Measurements from ENCODE around the gene PPARG. TPM values are rescaled to one million over a fixed set of nuclear protein-coding genes. Genes with fewer than 3 reads are reported as not detected.

Gene PPARG
- total RNA-seq, 2 donors from 2014 or later: 7.0 to 12.9 TPM

DNA sequence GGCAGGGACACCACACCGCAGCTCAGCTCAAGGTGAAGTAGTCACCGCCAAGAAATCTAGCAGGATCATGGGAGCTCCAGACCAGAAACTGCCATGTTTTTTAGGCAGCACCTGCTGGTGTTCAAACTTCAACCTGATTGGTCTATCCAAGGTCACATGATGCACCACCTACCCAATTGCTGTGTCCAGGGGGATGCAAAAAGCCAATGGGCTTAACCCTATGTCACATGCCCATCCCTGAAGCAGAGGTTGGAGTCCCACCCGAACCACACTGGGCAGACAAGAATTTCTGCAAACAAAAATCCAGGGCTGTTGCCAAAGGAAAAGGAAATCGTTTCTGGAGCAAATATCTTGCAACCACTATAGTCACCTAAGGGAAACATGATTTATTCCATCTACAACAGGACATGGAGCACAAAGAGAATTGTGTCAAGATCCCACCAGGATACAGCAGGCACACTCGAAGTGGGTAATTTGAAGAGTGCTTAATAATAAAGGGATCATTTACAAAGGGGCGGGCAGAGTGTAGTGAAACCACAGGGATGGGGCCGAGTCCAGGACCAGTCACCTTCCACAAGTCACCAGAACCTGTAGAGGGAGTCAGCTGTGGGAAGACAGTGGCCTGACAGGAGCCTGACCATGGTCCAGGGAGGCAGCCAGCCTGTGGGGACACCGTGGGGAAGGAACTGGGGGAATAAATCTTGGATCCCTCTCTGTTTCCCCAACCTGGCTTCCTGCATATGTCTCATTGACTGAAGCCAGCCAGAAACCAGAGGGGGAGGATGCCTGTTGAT lies 161.2 kb downstream of the PPARG start:
- H3K9me3 ChIP-seq: no peaks in the 10 kb centered on the region
- 51% methylated on average over 8 of the region's 8 CpGs for whole genome bisulfite sequencing
- no peak overlapping the region for H3K4me3 ChIP-seq
- intact Hi-C loops (cut with DNase I): no loop called here
- H3K27me3 ChIP-seq (replicated peaks; ENCODE audit: insufficient read depth): no peaks in the 10 kb centered on the region
- no peaks in the 10 kb centered on the region for H3K4me1 ChIP-seq (replicated peaks)
- no peaks in the 10 kb centered on the region for H3K36me3 ChIP-seq
- TF ChIP-seq POLR2AphosphoS5 (IDR thresholded peaks at IDR 0.05): no peak
- TF ChIP-seq CTCF (IDR thresholded peaks at IDR 0.05): no peak
- no peak for TF ChIP-seq POLR2A (IDR thresholded peaks at IDR 0.05)
- H3K27ac ChIP-seq: no peak overlapping the region
- no peak for DNase-seq (ENCODE audit: low spot score)

DNA sequence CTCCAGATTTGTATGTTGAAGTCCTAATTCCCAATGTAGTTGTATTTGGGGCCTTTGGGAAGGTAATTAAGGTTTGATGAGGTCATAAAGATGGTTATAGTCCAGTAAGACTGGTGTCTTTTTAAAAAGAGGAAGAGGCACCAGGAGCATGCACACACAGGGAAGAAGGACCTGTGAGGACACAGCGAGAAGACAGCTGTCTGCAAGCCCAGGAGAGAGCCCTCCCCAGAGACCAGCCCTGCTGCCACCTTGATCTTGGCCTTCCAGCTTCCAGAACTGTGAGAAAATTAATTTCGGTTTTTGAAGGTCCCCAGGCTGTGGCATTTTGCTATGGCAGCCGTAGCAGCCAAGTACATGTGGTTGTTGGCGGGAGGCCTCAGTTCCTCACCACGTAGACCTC lies 162.6 kb downstream of the PPARG start:
- WGBS: 96% methylated on average over 5 of the region's 5 CpGs
- no peak for TF ChIP-seq CTCF (IDR thresholded peaks at IDR 0.05)
- TF ChIP-seq POLR2AphosphoS5 (IDR thresholded peaks at IDR 0.05): no peak
- TF ChIP-seq POLR2A (IDR thresholded peaks at IDR 0.05): no peak
- H3K4me1 ChIP-seq (replicated peaks): no peaks in the 10 kb centered on the region
- no peaks in the 10 kb centered on the region for H3K27me3 ChIP-seq (replicated peaks; ENCODE audit: insufficient read depth)
- no peak overlapping the region for H3K4me3 ChIP-seq
- intact Hi-C loops (cut with DNase I): no loop called here
- H3K27ac ChIP-seq: no peak overlapping the region
- no peak for DNase-seq (ENCODE audit: low spot score)
- H3K36me3 ChIP-seq: no peaks in the 10 kb centered on the region
- H3K9me3 ChIP-seq: no peaks in the 10 kb centered on the region

DNA sequence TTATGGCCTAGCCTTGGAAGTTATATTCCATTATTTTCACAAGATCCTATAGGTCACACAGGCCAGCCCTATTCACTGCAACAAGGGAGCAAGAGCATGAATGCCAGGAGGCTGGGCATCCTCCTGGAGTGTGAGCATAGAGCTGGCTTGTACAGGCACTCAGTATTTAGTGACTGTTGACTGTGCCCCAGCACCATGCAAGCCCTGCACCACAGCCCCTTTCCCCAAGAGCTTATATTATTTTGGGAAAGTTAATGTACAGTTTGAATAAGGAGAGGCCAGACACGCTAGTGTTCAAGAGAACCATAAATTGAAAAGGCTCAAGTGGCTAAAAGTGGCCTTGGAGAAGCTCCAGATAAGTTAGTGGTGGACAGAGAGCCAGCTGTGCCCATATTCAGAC lies 163.1 kb downstream of the PPARG start:
- DNase-seq (ENCODE audit: low spot score): no peak
- Histone ChIP-seq H3K36me3 (no peaks in the 10 kb centered on the region), H3K27ac (no peak overlapping the region), H3K4me3 (no peak overlapping the region), H3K4me1 (replicated peaks) (no peaks in the 10 kb centered on the region), H3K27me3 (replicated peaks; ENCODE audit: insufficient read depth) (no peaks in the 10 kb centered on the region), H3K9me3 (no peaks in the 10 kb centered on the region)
- intact Hi-C loops (cut with DNase I): no loop called here
- 100% methylated on average over 1 of the region's 1 CpG for WGBS
- no peak for TF ChIP-seq POLR2AphosphoS5 (IDR thresholded peaks at IDR 0.05)
- no peak for TF ChIP-seq POLR2A (IDR thresholded peaks at IDR 0.05)
- TF ChIP-seq CTCF (IDR thresholded peaks at IDR 0.05): no peak

DNA sequence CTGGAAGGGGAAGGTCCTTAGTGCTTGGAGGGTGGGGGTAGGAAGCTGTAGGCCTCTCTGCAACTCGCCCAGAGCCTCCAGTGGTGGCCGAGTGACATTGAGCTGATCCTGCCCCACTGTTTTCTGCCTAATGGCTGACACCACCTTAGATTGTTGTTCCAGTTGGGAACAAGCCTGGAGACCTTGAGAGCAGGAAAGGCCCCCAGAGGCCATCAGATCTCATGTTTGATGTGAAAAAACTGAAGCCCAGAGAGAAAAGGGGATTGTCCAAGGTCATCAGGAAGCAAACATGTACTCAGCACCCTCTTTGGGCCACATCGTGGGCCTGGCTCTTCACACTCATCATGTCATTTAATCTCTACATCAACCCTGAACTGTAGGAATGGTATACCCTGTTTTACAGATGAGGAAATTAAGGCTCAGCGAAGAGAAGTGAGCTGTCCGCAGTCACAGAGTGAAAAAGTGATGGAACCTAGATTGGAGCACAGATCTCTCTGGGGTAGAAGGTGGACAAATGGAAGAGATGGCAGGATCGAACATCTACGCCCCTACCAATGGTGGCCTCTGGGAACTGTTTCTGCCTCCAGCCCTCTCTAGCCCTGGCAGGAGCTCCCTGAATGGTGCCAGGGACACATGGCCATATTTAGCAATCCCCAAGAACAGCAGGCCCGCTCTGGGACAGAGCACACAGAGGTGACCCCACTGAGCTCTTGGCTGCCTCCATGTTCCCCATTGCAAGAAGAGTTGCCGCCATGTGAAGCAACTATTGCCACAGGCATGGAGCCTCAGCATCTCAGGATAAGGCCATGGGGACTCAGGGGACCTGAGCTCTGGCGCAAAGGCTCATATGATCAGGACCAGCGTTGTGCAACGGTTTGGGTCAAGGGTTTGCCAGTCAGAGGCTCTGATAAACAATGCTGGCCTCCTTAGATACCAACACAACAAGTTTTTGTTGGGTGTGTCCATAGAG lies 163.8 kb downstream of the PPARG start:
- Histone ChIP-seq H3K4me1 (replicated peaks) (no peaks in the 10 kb centered on the region), H3K9me3 (no peaks in the 10 kb centered on the region), H3K27me3 (replicated peaks; ENCODE audit: insufficient read depth) (no peaks in the 10 kb centered on the region), H3K27ac (no peak overlapping the region), H3K36me3 (no peaks in the 10 kb centered on the region), H3K4me3 (no peak overlapping the region)
- intact Hi-C loops (cut with DNase I): no loop called here
- DNase-seq (ENCODE audit: low spot score): no peak
- WGBS: 93% methylated on average over 12 of the region's 12 CpGs
- TF ChIP-seq POLR2AphosphoS5 (IDR thresholded peaks at IDR 0.05): no peak
- TF ChIP-seq CTCF (IDR thresholded peaks at IDR 0.05): no peak
- no peak for TF ChIP-seq POLR2A (IDR thresholded peaks at IDR 0.05)
